WTC11 (cell line): ENCODE data around the gene HAO1. TPM values are rescaled to one million over a fixed set of nuclear protein-coding genes. Genes with fewer than 3 reads are reported as not detected.

Experiments
- ATAC-seq: fragments of 200-7000 bp; cut with Tn5 transposase; 2 replicates; pipeline ENCODE4 v1.10.0; 2021; ENCODE audit warnings: mild to moderate bottlenecking, moderate library complexity
- CTCF ChIA-PET: fragments of 300-600 bp; sonication (Branson Sonifier 250); formaldehyde crosslinking; loops from one replicate; lab custom pipeline; 2021; ENCODE audit warnings: antibody characterized with exemption; lab: Charles Lee
- POLR2A ChIA-PET: fragments of 350-600 bp; sonication (Branson Sonifier 250); formaldehyde crosslinking; loops from one replicate; lab custom pipeline; 2021; ENCODE audit warnings: antibody characterized with exemption; lab: Charles Lee
- DNase-seq: peaks from one replicate; pipeline ENCODE4 v3.0.0; 2021; ENCODE audit warnings: low spot score
- H3K27ac Mint-ChIP-seq: 2 replicates; pipeline ENCODE4 v1.8.0; 2021; ENCODE audit warnings: mixed read lengths
- H3K27me3 Mint-ChIP-seq: 2 replicates; pipeline ENCODE4 v1.8.0; 2021; ENCODE audit warnings: low read depth, mild to moderate bottlenecking, moderate library complexity, mixed read lengths
- H3K36me3 Mint-ChIP-seq: 2 replicates; pipeline ENCODE4 v1.8.0; 2021; ENCODE audit warnings: mixed read lengths
- H3K4me1 Mint-ChIP-seq: 2 replicates; pipeline ENCODE4 v1.8.0; 2022; ENCODE audit warnings: mixed read lengths
- H3K4me3 Mint-ChIP-seq: 2 replicates; pipeline ENCODE4 v1.8.0; 2021; ENCODE audit warnings: mild to moderate bottlenecking, moderate library complexity, mixed read lengths
- H3K9me3 Mint-ChIP-seq: 2 replicates; pipeline ENCODE4 v1.8.0; 2021; ENCODE audit warnings: mixed read lengths
- CBFB ChIP-seq: sonication (generic); formaldehyde crosslinking; IDR thresholded peaks from 2 replicates; pipeline ENCODE4 v1.8.1; 2022; ENCODE audit warnings: mild to moderate bottlenecking, low read depth, missing genetic modification reagents
- CREM ChIP-seq: sonication (generic); formaldehyde crosslinking; IDR thresholded peaks from 2 replicates; pipeline ENCODE4 v1.8.1; 2022; ENCODE audit warnings: mild to moderate bottlenecking, missing genetic modification reagents, moderate library complexity
- ETV6 ChIP-seq: sonication (generic); formaldehyde crosslinking; IDR thresholded peaks from 2 replicates; pipeline ENCODE4 v1.8.1; 2022; ENCODE audit warnings: mild to moderate bottlenecking, missing genetic modification reagents
- FOXJ3 ChIP-seq: sonication (generic); formaldehyde crosslinking; IDR thresholded peaks from 2 replicates; pipeline ENCODE4 v1.9.0; 2021; ENCODE audit warnings: missing genetic modification reagents, mild to moderate bottlenecking, borderline replicate concordance
- FOXK1 ChIP-seq: sonication (generic); formaldehyde crosslinking; IDR thresholded peaks from 2 replicates; pipeline ENCODE4 v1.8.0; 2022; ENCODE audit warnings: mild to moderate bottlenecking, moderate library complexity, missing genetic modification reagents
- NFE2L1 ChIP-seq: sonication (generic); formaldehyde crosslinking; IDR thresholded peaks from 2 replicates; pipeline ENCODE4 v1.8.1; 2023; ENCODE audit warnings: missing genetic modification reagents
- NR2C2 ChIP-seq: sonication (generic); formaldehyde crosslinking; IDR thresholded peaks from 2 replicates; pipeline ENCODE4 v1.8.0; 2022; ENCODE audit warnings: mild to moderate bottlenecking, missing genetic modification reagents
- OVOL2 ChIP-seq: fragments of 250-450 bp; sonication (Bioruptor Pico); IDR thresholded peaks from 2 replicates; pipeline ENCODE4 v1.9.0; 2021; ENCODE audit warnings: mild to moderate bottlenecking, borderline replicate concordance
- SP1 ChIP-seq: sonication (generic); formaldehyde crosslinking; conservative IDR thresholded peaks from 2 replicates; pipeline ENCODE4 v1.8.1; 2022; ENCODE audit warnings: missing genetic modification reagents
- TEAD1 ChIP-seq: sonication (generic); formaldehyde crosslinking; IDR thresholded peaks from 2 replicates; pipeline ENCODE4 v1.8.0; 2022; ENCODE audit warnings: mild to moderate bottlenecking, missing genetic modification reagents
- TEAD4 ChIP-seq: sonication (generic); formaldehyde crosslinking; IDR thresholded peaks from 2 replicates; pipeline ENCODE4 v1.8.0; 2022; ENCODE audit warnings: mild to moderate bottlenecking, missing genetic modification reagents
- ZNF138 ChIP-seq: sonication (generic); formaldehyde crosslinking; conservative IDR thresholded peaks from 2 replicates; pipeline ENCODE4 v1.8.1; 2022; ENCODE audit warnings: mild to moderate bottlenecking, moderate library complexity, missing genetic modification reagents
- ZNF423 ChIP-seq: fragments of 250-450 bp; sonication (Bioruptor Pico); IDR thresholded peaks from 2 replicates; pipeline ENCODE4 v2.1.2; 2022; ENCODE audit warnings: mild to moderate bottlenecking, moderate library complexity
- total RNA-seq: library from RNA; stranded (reverse); gene quantifications from 3 replicates; pipeline ENCODE4 v1.2.3, GENCODE V29; 2021
- TF ChIP-seq, protein P1 (sequence below): sonication (generic); formaldehyde crosslinking; conservative IDR thresholded peaks from 2 replicates; pipeline ENCODE4 v1.8.1; 2023; ENCODE audit warnings: mild to moderate bottlenecking, low read depth, missing genetic modification reagents, moderate library complexity
- TF ChIP-seq, protein P2 (sequence below): fragments of 250-450 bp; sonication (Bioruptor Pico); IDR thresholded peaks from 2 replicates; pipeline ENCODE4 v1.9.0; 2021; ENCODE audit warnings: mild to moderate bottlenecking
- TF ChIP-seq, protein P3 (sequence below): fragments of 200-600 bp; IDR thresholded peaks from 2 replicates; pipeline ENCODE4 v1.8.0; 2022; ENCODE audit warnings: antibody characterized with exemption
- TF ChIP-seq, protein P4 (sequence below): fragments of 250-450 bp; sonication (Bioruptor Pico); IDR thresholded peaks from 2 replicates; pipeline ENCODE4 v1.9.0; 2021; ENCODE audit warnings: mild to moderate bottlenecking
- TF ChIP-seq, protein P5 (sequence below): sonication (generic); formaldehyde crosslinking; IDR thresholded peaks from 2 replicates; pipeline ENCODE4 v1.8.0; 2022; ENCODE audit warnings: mild to moderate bottlenecking, missing genetic modification reagents
- TF ChIP-seq, protein P6 (sequence below): fragments of 250-450 bp; sonication (Bioruptor Pico); IDR thresholded peaks from 2 replicates; pipeline ENCODE4 v2.1.2; 2022; ENCODE audit warnings: mild to moderate bottlenecking, moderate library complexity
- TF ChIP-seq, protein P7 (sequence below): sonication (generic); formaldehyde crosslinking; IDR thresholded peaks from 2 replicates; pipeline ENCODE4 v1.8.1; 2023; ENCODE audit warnings: mild to moderate bottlenecking, missing genetic modification reagents, moderate library complexity
- TF ChIP-seq, protein P8 (sequence below): sonication (generic); formaldehyde crosslinking; IDR thresholded peaks from 2 replicates; pipeline ENCODE4 v1.8.0; 2022; ENCODE audit warnings: mild to moderate bottlenecking, missing genetic modification reagents

The HAO1 gene
- total RNA-seq, 1 experiment from 2014 or later: not detected

DNA sequence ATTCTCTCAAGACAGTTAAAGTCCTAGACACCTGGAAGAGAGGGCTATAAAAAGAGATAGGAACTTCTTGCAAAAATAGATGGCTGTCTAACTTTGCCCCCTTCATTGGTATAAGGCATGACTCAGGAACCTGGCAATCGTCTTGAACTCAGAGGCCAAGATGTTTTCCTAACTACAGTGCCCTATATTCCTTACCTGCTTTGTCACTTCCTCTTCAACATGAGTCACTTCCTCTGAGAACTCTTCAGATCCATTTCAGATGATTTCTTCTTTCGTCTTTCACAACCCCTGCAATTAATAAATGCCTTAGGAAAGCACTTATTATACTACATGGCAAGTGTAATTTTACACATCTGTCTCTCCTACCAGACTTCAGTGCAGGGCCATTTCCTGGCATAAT, 83.5 kb downstream of the HAO1 start (continued):
- TF ChIP-seq, protein P1, sequence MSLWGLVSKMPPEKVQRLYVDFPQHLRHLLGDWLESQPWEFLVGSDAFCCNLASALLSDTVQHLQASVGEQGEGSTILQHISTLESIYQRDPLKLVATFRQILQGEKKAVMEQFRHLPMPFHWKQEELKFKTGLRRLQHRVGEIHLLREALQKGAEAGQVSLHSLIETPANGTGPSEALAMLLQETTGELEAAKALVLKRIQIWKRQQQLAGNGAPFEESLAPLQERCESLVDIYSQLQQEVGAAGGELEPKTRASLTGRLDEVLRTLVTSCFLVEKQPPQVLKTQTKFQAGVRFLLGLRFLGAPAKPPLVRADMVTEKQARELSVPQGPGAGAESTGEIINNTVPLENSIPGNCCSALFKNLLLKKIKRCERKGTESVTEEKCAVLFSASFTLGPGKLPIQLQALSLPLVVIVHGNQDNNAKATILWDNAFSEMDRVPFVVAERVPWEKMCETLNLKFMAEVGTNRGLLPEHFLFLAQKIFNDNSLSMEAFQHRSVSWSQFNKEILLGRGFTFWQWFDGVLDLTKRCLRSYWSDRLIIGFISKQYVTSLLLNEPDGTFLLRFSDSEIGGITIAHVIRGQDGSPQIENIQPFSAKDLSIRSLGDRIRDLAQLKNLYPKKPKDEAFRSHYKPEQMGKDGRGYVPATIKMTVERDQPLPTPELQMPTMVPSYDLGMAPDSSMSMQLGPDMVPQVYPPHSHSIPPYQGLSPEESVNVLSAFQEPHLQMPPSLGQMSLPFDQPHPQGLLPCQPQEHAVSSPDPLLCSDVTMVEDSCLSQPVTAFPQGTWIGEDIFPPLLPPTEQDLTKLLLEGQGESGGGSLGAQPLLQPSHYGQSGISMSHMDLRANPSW (CRISPR knock-in tag): no peak
- TF ChIP-seq ZNF423 (CRISPR knock-in tag): no peak
- TF ChIP-seq CREM (CRISPR knock-in tag): no peak
- TF ChIP-seq, protein P2, sequence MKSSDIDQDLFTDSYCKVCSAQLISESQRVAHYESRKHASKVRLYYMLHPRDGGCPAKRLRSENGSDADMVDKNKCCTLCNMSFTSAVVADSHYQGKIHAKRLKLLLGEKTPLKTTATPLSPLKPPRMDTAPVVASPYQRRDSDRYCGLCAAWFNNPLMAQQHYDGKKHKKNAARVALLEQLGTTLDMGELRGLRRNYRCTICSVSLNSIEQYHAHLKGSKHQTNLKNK (CRISPR knock-in tag): no peak
- TF ChIP-seq, all 79 proteins: peak for 0

DNA sequence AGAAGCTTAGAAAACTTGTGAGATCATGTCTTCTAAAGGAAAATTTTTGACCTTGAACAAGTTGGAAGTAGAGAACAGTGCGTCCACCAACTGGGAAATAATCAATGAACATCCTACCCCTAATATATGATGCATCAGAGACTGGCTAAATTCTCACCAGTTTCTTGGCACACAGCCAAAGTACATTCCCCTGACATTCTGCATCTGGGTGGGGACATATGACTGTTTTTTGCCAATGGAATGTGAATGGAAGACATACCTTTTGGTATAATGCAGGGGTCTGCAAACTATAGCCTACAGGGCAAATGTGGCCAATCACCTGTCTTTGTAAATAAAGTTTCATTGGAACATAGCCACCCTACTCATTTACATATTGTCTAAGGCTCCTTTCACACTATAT, 84.7 kb downstream of the HAO1 start:
- peaks cover 34% of the 10 kb centered on the region for H3K4me1 Mint-ChIP-seq
- H3K36me3 Mint-ChIP-seq: no peaks in the 10 kb centered on the region
- no peak overlapping the region for H3K4me3 Mint-ChIP-seq
- no peaks in the 10 kb centered on the region; the same call in 1 of the 2 replicates for H3K9me3 Mint-ChIP-seq
- H3K27me3 Mint-ChIP-seq: no peaks in the 10 kb centered on the region
- DNase-seq (no peak), ATAC-seq (no peak)
- POLR2A ChIA-PET: no interaction called here
- CTCF ChIA-PET: no interaction called here
- no peak overlapping the region for H3K27ac Mint-ChIP-seq
- TF ChIP-seq, protein P3, sequence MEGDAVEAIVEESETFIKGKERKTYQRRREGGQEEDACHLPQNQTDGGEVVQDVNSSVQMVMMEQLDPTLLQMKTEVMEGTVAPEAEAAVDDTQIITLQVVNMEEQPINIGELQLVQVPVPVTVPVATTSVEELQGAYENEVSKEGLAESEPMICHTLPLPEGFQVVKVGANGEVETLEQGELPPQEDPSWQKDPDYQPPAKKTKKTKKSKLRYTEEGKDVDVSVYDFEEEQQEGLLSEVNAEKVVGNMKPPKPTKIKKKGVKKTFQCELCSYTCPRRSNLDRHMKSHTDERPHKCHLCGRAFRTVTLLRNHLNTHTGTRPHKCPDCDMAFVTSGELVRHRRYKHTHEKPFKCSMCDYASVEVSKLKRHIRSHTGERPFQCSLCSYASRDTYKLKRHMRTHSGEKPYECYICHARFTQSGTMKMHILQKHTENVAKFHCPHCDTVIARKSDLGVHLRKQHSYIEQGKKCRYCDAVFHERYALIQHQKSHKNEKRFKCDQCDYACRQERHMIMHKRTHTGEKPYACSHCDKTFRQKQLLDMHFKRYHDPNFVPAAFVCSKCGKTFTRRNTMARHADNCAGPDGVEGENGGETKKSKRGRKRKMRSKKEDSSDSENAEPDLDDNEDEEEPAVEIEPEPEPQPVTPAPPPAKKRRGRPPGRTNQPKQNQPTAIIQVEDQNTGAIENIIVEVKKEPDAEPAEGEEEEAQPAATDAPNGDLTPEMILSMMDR: no peak
- TF ChIP-seq SP1 (CRISPR knock-in tag) (no peak), TEAD4 (CRISPR knock-in tag) (no peak), ZNF423 (CRISPR knock-in tag) (no peak), ZNF138 (CRISPR knock-in tag) (no peak), NFE2L1 (CRISPR knock-in tag) (no peak), TEAD1 (CRISPR knock-in tag) (no peak), FOXK1 (CRISPR knock-in tag) (no peak), FOXJ3 (CRISPR knock-in tag) (no peak), ETV6 (no peak), OVOL2 (no peak), NR2C2 (CRISPR knock-in tag) (no peak), CBFB (CRISPR knock-in tag) (no peak)
- TF ChIP-seq, protein P4, sequence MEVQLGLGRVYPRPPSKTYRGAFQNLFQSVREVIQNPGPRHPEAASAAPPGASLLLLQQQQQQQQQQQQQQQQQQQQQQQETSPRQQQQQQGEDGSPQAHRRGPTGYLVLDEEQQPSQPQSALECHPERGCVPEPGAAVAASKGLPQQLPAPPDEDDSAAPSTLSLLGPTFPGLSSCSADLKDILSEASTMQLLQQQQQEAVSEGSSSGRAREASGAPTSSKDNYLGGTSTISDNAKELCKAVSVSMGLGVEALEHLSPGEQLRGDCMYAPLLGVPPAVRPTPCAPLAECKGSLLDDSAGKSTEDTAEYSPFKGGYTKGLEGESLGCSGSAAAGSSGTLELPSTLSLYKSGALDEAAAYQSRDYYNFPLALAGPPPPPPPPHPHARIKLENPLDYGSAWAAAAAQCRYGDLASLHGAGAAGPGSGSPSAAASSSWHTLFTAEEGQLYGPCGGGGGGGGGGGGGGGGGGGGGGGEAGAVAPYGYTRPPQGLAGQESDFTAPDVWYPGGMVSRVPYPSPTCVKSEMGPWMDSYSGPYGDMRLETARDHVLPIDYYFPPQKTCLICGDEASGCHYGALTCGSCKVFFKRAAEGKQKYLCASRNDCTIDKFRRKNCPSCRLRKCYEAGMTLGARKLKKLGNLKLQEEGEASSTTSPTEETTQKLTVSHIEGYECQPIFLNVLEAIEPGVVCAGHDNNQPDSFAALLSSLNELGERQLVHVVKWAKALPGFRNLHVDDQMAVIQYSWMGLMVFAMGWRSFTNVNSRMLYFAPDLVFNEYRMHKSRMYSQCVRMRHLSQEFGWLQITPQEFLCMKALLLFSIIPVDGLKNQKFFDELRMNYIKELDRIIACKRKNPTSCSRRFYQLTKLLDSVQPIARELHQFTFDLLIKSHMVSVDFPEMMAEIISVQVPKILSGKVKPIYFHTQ: no peak
- TF ChIP-seq, protein P5, sequence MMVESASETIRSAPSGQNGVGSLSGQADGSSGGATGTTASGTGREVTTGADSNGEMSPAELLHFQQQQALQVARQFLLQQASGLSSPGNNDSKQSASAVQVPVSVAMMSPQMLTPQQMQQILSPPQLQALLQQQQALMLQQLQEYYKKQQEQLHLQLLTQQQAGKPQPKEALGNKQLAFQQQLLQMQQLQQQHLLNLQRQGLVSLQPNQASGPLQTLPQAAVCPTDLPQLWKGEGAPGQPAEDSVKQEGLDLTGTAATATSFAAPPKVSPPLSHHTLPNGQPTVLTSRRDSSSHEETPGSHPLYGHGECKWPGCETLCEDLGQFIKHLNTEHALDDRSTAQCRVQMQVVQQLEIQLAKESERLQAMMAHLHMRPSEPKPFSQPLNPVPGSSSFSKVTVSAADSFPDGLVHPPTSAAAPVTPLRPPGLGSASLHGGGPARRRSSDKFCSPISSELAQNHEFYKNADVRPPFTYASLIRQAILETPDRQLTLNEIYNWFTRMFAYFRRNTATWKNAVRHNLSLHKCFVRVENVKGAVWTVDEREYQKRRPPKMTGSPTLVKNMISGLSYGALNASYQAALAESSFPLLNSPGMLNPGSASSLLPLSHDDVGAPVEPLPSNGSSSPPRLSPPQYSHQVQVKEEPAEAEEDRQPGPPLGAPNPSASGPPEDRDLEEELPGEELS (CRISPR knock-in tag): no peak
- TF ChIP-seq, protein P6, sequence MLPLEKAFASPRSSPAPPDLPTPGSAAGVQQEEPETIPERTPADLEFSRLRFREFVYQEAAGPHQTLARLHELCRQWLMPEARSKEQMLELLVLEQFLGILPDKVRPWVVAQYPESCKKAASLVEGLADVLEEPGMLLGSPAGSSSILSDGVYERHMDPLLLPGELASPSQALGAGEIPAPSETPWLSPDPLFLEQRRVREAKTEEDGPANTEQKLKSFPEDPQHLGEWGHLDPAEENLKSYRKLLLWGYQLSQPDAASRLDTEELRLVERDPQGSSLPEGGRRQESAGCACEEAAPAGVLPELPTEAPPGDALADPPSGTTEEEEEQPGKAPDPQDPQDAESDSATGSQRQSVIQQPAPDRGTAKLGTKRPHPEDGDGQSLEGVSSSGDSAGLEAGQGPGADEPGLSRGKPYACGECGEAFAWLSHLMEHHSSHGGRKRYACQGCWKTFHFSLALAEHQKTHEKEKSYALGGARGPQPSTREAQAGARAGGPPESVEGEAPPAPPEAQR (CRISPR knock-in tag): no peak
- TF ChIP-seq, protein P7, sequence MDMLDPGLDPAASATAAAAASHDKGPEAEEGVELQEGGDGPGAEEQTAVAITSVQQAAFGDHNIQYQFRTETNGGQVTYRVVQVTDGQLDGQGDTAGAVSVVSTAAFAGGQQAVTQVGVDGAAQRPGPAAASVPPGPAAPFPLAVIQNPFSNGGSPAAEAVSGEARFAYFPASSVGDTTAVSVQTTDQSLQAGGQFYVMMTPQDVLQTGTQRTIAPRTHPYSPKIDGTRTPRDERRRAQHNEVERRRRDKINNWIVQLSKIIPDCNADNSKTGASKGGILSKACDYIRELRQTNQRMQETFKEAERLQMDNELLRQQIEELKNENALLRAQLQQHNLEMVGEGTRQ: no peak
- TF ChIP-seq, protein P8, sequence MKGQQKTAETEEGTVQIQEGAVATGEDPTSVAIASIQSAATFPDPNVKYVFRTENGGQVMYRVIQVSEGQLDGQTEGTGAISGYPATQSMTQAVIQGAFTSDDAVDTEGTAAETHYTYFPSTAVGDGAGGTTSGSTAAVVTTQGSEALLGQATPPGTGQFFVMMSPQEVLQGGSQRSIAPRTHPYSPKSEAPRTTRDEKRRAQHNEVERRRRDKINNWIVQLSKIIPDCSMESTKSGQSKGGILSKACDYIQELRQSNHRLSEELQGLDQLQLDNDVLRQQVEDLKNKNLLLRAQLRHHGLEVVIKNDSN: no peak
